Jurkat, Clone E6-1 (cell line): ENCODE data around the gene CAMKV. TPM values are rescaled to one million over a fixed set of nuclear protein-coding genes. Genes with fewer than 3 reads are reported as not detected.
"Not testable (repeated sequence)": the region's sequence is repeated elsewhere in the genome, so short reads cannot be mapped to it uniquely, and the experiment has no call there.

Source experiments
- DNase-seq: peaks from one replicate; pipeline ENCODE4 v3.0.0-alpha.2; 2011; ENCODE audit warnings: low read depth, low spot score
- H3K4me3 ChIP-seq: 2 replicates; pipeline ENCODE4 v1.5.1; 2011; ENCODE audit warnings: mild to moderate bottlenecking, low read length, control low read depth, moderate library complexity
- polyA plus RNA-seq: library from polyadenylated mRNA; unstranded; fragments of >200 nt; gene quantifications from one replicate; pipeline ENCODE4 v1.2.1, GENCODE V29; 2012; ENCODE audit warnings: missing spikeins; ENCODE audit not compliant: insufficient read length, insufficient read depth

CAMKV gene
- polyA plus RNA-seq, result 25.5 TPM

GRCh38 chr3:49869525-49870126 is at the start of gene CAMKV:
TSS of gene CAMKV (minus strand) at chr3:49869906. CDS start at chr3:49862388, 7,518 bp downstream.
- peak within 1 kb of the TSS; percentile 50 for H3K4me3 ChIP-seq
- DNase-seq, result no peak

- not testable (repeated sequence) for DNase-seq, H3K4me3 ChIP-seq
Observed at GRCh38 chr3:49917806-49918590, 48.3 kb upstream of the CAMKV start.

GRCh38 chr3:49916686-49917085 is 47.0 kb upstream of the CAMKV start:
- DNase-seq, result no peak

DNA sequence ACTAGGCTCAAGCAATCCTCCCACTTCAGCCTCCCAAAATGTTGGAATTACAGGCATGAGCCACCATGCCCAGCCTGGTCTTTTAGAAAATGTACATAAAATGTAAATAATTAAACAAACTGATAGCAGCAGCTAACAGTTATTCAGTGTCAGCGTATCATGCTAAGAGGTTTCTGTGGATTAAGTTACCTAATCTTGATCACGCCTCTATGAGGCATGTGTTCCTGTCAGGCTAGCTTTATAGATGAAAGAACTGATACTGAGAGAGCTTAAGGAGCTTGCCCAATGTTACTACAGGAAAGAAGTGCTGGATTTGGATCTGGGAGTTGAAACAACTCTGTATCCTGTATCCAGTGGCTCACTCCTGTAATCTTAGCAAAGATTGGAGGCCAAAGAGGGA is 45.2 kb upstream of the CAMKV start:
- no peak overlapping the region for H3K4me3 ChIP-seq
- no peak for DNase-seq

More at GRCh38 chr3:49916686-49917085, 47.0 kb upstream of the CAMKV start:
- H3K4me3 ChIP-seq, result no peak overlapping the region

GRCh38 chr3:49912881-49913281 is 43.2 kb upstream of the CAMKV start:
- no peak for DNase-seq
- no peak overlapping the region for H3K4me3 ChIP-seq

GRCh38 chr3:49911611-49912010 is 41.9 kb upstream of the CAMKV start:
- no peak for DNase-seq
- H3K4me3 ChIP-seq, result no peak overlapping the region

GRCh38 chr3:49911124-49911420 is 41.4 kb upstream of the CAMKV start:
- H3K4me3 ChIP-seq, result no peak overlapping the region
- no peak for DNase-seq

GRCh38 chr3:49910409-49911123 is 40.9 kb upstream of the CAMKV start:
- DNase-seq, result no peak
- no peak overlapping the region for H3K4me3 ChIP-seq

DNA sequence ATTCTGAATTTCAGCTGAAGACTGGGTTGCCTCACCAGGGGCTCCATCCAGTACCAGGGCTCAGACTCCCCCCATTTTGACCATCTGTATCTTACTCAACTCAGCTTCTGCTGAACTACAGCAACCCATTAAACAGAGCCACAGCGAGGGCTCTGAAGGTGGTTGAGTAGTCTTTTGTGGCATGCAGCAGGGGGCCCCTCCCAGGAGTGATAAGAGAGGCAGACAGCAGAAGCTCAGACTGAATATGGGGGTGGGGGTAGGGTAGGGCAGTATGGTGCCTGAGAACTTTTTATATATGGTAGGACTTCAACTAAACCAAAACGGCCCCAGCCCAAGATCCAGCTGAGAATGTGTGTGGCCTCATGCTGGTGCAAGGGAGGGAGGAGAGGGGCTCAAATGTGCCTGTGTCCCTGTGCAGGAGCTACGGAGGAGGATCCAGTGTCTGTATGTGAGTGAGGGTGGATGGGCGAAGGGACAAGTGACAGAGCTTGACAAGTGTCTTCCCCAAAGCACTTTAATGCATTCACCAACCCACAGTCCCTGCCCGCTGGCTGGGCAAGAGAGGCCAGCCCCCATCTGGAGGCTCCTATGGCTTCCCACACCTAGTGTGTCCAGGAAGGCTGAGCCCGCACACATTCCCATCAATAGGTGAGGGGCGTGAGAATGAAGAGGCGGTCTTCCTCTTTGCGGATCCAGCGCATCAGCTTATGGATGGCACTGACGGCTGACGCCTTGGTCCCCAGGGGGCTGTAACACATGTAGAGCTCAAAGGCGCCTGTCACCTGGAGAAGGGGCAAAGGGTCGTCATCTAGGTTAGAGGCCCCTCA is 38.9 kb upstream of the CAMKV start:
- no peak overlapping the region for H3K4me3 ChIP-seq
- no peak for DNase-seq

DNA sequence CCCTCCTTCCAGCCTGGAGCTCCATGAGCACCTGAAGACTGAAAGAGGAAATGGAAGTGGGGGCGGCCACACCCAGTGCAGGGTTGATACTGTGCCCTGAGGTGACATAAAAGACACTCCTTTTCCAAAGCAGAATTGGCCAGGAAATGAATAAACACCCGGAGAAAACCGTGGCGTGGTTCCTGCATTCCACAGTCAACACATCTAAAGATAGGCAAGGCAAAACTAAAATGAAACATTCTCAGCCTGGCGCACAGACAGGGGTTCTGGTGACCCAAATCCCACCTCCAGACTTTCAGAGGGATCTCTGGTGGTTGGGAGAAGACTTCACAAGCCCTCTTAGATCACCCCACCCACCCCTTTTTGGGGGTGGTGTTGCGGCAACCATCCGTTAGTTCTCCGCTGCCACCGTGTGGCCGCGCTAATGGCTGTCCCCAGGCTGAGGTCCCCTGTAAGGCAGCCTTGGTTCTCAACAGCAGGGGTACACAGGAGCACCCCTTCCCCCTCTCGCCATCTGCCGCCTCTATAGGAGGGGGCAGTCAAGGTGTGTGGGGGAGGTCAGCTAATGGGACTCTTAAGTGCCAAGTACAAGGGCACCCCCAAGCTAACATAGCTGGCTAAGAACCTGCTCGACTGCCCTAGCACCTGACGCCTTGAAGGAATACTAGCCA is 36.5 kb upstream of the CAMKV start:
- DNase-seq, result peak; percentile 52
- peak overlapping the region; percentile 15; the same call in 1 of the 2 replicates for H3K4me3 ChIP-seq

DNA sequence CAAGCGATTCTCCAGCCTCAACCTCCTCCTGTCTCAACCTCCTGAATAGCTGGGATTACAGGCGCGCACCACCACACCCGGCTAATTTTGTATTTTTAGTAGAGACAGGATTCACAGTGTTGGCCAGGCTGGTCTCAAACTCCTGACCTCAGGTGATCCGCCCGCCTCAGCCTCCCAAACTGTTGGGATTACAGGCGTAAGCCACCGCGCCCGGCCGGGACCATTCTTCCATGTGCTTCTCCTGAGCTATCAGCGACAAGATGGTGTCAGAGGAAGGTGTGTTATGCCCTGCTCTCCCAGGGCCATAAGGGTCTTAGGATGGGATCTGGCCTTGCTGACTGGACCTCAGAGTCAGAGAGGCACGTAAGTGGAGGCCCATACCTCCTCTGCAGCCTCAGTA is 34.7 kb upstream of the CAMKV start:
- H3K4me3 ChIP-seq, DNase-seq: not testable (repeated sequence)

DNA sequence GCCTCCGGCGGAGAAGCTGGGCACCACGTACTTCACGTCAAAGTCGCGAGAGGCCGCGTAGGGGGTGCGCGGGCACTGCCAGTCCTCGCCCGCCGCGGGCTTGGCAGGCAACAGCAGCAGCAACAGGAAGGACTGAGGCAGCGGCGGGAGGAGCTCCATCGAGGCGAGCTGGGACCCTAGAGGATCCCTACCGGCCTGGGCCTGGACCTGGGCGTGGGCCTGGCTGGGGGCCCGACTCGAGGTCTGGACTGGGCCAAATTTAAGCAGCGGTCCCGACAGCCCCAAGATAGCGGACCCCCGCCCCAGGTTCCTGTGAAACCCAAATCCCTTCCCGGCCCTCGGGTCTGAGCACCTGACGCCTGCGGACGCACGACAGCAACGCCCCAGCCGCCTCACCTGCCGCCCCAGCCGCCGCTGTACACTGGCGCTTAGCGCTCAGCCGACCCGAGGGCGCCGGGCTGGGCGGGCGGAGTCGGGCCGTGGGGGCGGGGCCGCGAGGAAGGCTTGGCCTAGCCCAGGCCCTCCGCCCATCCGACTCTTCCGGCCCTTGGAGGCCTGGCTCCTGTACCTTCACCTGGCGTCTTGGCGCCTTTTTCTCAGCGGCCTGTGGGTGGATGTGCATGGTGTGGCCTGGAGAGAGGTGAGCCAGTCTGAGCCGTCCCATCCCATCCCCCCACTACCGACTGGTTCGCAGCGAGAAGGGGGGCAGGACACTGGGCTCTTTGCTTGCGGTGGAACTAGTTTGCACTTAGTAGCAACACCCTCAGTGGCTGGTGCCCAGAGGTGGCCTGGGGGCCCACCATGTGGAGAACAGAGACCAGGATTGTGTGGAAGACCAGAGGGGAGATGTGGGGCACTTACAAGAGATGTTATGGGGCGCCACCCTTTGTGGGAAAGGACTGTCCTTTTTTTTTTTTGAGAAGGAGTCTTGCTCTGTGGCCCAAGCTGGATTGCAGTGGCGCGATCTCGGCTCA is 34.0 kb upstream of the CAMKV start, which contains the start of gene MST1R:
Gene MST1R, minus strand, starts transcription at position 423 of the 974 bp plus-strand sequence. Its CDS starts 264 bp downstream, at position 159.
- DNase-seq, result no peak
- no peak within 1 kb of the TSS for H3K4me3 ChIP-seq

DNA sequence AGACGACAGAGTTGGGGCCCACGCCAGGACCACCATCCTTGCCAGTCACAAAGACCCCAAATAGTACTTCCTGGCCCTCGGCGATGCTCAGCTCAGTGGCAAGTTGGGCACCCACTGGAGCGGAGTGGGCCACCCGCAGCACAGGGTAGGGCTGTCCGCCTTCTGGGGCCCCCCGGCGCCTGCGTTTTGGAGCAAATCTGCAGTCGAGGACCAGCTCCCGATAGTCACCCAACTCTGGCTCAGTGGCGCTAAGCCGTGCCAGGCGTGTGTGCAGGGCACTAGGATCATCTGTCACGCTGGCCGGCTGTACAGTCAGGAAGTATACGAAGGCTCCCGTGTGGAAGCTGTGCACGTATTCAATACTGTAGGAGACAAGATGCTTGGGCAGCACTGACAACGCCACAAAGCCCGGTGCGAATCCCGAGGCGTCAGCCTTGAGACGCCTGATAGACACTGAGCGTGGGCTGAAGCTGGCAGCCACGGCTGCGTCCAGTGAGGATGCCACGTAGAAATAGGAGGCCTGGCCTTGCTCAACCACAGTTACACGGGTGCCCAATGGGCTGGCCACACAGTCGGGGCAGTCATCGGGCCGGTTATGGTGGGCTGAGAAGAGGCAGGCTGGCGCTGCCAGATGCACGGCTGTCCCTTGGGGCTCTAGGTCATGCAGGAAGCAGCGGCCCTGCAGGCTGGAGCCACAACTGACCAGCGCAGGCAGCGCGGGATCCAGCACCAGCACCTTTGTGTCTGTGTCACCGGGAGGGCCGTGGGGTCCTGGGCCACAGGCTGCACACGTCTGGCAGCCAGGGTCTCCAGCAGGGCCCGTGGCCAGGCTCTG is 33.0 kb upstream of the CAMKV start:
- no peak for DNase-seq
- H3K4me3 ChIP-seq, result no peak overlapping the region

DNA sequence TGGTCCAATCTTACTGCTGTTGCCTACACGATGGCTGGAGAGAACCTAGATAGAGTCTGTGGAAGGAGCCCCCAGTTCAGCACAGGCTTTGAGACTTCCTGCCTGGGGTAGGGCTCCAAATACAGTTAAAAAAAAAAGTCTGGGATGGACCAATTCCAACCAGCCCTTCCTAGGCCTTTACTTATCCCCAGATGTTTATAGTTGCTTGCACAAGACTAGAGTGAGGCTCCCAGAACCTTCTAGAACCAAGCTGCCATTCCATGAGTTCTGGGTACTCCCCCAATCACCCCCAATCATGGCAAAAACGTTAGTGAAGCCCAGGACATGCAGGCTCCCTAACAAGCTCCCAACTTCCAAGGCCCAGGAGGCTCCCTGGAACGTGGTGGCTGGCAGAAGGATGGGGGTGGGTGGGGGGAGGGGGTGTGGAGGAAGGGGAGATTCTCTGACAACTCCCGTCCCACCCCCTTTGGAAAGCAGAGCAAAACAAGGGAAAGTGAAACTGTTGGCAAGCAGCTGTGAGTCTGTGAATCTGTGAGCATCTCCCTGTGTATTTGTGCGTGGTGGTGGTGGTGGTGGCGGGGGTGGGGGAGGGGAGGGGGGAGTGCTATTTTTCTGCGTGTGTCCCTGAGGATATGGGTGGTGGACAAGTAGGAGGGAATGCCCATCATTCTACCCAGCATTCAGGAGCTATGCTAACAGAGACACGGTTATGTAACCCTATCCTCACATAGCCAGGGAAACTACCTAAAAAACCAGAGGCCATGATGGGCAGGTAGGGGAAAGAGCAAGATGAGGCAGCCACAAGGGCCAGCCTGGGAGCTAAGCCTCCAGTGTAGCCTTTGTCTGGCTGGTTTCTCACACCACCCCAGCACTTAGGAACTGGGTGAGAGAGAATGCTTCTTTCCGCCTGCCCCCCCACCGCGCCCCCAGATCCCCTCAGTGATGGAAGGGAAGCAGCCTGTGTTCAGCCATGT is 31.9 kb upstream of the CAMKV start:
- peak; percentile 16 for DNase-seq
- no peak overlapping the region for H3K4me3 ChIP-seq

DNA sequence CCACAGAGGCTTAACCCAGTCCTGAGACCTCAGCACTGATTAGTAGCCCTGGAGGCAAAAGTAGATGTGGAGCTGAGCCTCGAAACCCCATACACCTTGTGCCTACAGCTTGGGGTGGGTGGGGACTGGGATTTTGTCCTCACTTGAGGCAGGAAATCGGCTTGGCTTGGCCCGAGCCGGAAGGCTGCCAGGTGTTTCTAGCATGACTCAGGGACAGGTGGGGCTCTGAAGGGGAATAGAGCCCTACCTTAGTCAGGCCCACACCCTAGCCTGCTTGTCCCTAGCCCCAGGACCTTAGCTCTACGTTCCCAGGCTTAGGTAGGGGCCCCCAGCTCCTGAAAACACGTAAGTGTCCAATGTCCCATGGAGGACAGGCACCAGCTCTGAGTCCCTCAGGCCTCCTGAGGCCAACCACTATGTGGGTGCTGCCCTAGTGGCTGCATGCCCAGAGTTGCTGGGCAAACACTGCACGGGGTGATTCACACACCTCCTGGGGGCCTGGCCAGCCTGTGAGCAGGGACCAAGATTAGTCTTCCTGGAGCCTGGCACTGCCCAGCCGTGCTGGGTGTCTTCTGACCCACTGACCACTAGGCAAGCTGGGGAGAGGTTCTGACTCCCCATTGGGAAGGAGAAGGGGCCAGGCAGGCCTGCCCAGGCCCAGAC is 30.9 kb upstream of the CAMKV start:
- H3K4me3 ChIP-seq, result no peak overlapping the region
- no peak for DNase-seq
